ENCODE results near the gene CAPN2.

DNA sequence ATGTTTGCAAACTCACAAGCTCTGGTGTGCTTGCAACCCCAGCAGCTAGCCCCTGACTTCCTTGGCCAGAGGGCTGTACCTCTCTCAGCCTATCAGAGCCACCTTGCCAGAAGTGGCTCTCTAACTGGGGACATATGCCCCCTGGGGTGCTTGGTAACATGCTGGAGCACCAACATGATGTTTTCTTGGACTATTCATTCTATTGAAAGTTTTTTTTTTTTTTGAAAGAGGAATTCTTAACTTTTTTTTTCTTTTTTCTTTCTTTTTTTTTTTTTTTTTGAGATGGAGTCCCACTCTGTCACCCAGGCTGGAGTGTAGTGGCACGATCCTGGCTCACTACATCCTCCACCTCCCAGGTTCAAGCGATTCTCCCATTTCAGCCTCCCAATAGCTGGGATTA lies 32.2 kb upstream of the CAPN2 start:
- no peak for TF ChIP-seq POLR2AphosphoS5 (IDR thresholded peaks at IDR 0.05; ENCODE audit: low read depth, low read length)
- no peak for TF ChIP-seq POLR2A (IDR thresholded peaks at IDR 0.05; ENCODE audit: low read depth, low read length)
- TF ChIP-seq TAF1 (IDR thresholded peaks at IDR 0.05; ENCODE audit: borderline replicate concordance, low read depth, low read length) = no peak

Measured in GM12892 (cell line).